Subcutaneous abdominal adipose tissue (tissue), 5 donors: ENCODE measurements around the gene UST.
"Not testable (repeated sequence)": the region's sequence is repeated elsewhere in the genome, so short reads cannot be mapped to it uniquely, and the experiment has no call there.

ENCODE experiments used
- H3K27ac ChIP-seq: one replicate; pipeline ENCODE4 v1.7.0; 2013; ENCODE audit warnings: low read depth, mild to moderate bottlenecking, inconsistent platforms, low read length, moderate library complexity
- H3K27me3 ChIP-seq, 5 donors: one replicate each; pipeline ENCODE4 v1.7.0; 2013; ENCODE audit warnings: low read length in 5 of 5, inconsistent platforms in 1 of 5; ENCODE audit not compliant: control insufficient read depth in 5 of 5, insufficient read depth in 4 of 5
- H3K36me3 ChIP-seq, 5 donors: one replicate each; pipeline ENCODE4 v1.7.0; 2013; ENCODE audit warnings: low read length in 5 of 5; ENCODE audit not compliant: control insufficient read depth in 5 of 5, insufficient read depth in 5 of 5
- H3K4me1 ChIP-seq, 5 donors: one replicate each; pipeline ENCODE4 v1.7.0; 2013; ENCODE audit warnings: low read length in 5 of 5, mild to moderate bottlenecking in 3 of 5, moderate library complexity in 1 of 5; ENCODE audit not compliant: control insufficient read depth in 5 of 5, insufficient read depth in 5 of 5
- H3K4me3 ChIP-seq, 5 donors: one replicate each; pipeline ENCODE4 v1.7.0; 2013; ENCODE audit warnings: low read length in 5 of 5, low read depth in 1 of 5
- H3K9ac ChIP-seq, 5 donors: one replicate each; pipeline ENCODE4 v1.7.0; 2013; ENCODE audit warnings: low read length in 5 of 5, mild to moderate bottlenecking in 4 of 5, moderate library complexity in 3 of 5
- H3K9me3 ChIP-seq, 5 donors: one replicate each; pipeline ENCODE4 v1.7.0; 2013; ENCODE audit warnings: low read length in 5 of 5; ENCODE audit not compliant: control insufficient read depth in 5 of 5
- donor health status: healthy.
- donor health status: healthy.
- donor health status: healthy.
- donor health status: healthy.
- donor health status: healthy.

UST gene

DNA sequence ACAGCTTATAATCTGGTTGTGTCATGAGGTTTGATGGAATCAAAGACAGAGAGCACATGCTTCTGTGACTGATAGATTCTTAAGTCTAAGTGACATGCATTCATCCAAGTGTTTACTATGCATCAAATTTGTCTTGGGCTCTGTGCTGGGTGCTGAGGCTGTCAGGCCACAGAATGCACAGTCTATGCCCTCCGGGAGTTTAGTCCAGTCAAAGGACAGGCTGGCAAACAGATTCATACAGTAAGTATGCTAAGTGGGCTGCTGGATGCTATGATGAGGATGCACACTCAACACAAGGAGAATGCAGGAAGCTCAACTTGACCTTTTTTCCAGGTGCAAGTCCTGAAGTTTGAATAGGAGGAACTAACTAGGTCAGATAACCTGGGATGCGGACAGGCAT, 146.7 kb downstream of the UST start:
- Histone ChIP-seq H3K4me1 (peaks cover 0 to 11% (median 6%) of the 10 kb centered on the region in 5 donors), H3K9ac (no peak overlapping the region), H3K27ac (no peak overlapping the region), H3K9me3 (no peaks in the 10 kb centered on the region), H3K36me3 (no peaks in the 10 kb centered on the region), H3K27me3 (peaks cover 0 to 2% (median 0%) of the 10 kb centered on the region in 5 donors), H3K4me3 (no peak overlapping the region)

DNA sequence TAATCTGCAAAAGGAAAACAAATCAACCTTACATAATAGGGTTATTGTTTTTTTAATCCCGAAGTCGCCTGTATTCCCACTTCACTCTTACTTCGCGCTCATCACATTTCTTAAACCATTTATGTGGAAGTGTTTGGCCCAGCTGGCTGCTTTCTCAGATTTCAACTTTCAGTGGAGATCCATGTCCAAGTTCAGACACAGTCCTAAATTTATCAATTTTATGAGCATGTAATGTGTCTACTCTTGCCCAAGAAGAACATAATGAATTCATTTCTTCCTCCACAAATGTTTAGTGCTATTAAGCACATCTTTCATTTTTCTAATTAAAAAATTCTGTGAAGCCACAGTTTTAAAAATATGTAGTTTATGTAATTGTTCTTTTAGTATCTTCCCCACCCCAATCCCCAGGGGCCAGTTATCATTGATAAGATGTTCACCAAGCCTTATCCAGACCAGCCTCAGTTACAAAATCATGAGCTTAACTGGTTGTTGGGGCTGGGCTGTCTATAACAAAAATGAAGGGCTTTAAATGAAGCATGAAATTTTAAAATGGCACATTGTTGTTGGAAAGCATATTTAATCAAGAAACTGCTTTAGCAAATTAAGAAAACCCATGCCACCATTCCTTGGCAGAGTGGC, 151.7 kb downstream of the UST start:
- H3K4me1 ChIP-seq: peaks cover 0 to 4% (median 0%) of the 10 kb centered on the region in 5 donors
- H3K9ac ChIP-seq: no peak overlapping the region
- H3K9me3 ChIP-seq: no peaks in the 10 kb centered on the region
- no peaks in the 10 kb centered on the region for H3K36me3 ChIP-seq
- H3K4me3 ChIP-seq: no peak overlapping the region
- no peak overlapping the region for H3K27ac ChIP-seq
- peaks cover 0 to 2% (median 0%) of the 10 kb centered on the region in 5 donors for H3K27me3 ChIP-seq

DNA sequence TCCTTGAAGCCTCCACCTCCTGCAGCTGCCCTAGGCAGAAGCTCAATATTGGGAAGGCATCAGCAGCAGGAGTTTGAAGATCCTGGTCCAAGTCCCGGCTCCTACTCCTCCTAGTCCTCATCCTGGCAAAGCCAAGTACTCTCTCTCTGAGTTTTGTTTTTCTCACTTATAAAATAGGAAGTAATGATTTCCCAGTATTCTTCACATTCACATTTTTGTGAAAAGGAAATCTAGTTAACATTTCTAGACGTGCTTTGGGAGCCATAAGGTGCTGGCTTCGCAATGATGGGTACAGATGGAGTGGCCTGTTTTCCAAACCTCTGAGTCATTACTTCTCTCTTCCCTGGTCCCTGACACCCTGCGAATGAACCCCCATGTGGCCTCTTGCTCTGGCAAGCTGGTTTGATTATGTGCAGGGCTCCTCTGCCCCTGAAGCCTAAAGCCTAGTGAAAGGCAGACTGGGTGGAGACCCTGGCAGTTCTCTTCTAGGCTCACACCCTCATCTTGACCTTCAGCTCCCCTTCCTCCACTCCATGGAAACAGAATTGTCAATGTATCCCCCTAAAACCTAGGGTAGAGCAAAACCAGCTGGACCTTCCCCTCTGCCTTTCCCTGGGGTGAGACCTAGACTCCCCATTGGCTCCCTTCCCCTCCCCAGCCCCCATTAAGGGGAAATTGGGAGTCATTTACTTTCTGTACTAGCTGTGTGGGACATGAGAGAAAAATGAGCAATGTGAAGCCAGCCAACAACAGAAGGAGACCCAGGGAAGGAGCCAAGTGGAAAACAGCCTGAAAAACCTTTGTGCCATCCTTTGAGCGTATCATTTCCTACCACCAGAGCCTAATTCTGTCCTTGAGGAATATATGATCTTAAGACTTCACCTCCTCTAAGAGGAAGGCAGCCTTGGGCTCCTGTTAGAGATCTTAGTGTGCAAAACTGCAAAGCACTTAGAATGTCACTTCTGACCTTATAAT, 158.4 kb downstream of the UST start:
- no peak overlapping the region for H3K27ac ChIP-seq

DNA sequence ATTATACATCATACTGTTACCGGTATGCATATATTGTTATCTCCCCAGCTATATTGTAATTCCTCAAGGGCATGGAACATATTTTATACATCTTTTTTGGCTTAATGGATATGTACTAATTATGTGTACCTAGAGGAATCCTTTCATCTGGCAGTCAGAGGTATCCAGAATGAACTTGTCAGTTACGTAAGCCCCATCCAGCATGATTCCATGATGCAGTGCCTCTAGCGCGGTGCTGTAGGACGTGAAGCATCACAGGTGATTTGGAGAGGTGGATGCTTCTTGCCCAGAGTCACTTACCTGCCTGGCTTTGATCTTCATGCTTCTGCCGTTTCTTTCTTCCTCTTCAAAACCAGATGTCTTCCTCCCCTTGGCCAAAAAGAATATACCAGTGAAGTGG, 159.1 kb downstream of the UST start:
- H3K36me3 ChIP-seq: no peaks in the 10 kb centered on the region
- H3K27me3 ChIP-seq: no peaks in the 10 kb centered on the region
- no peak overlapping the region for H3K9ac ChIP-seq
- H3K9me3 ChIP-seq: no peaks in the 10 kb centered on the region
- no peak overlapping the region for H3K27ac ChIP-seq
- H3K4me3 ChIP-seq: no peak overlapping the region
- peaks cover 0 to 2% (median 0%) of the 10 kb centered on the region in 5 donors for H3K4me1 ChIP-seq

More for the DNA sequence above, 158.4 kb downstream of the UST start:
- Histone ChIP-seq H3K4me1 (peaks cover 0 to 2% (median 0%) of the 10 kb centered on the region in 5 donors), H3K9me3 (no peaks in the 10 kb centered on the region), H3K4me3 (no peak overlapping the region), H3K27me3 (no peaks in the 10 kb centered on the region), H3K9ac (no peak overlapping the region), H3K36me3 (no peaks in the 10 kb centered on the region)

DNA sequence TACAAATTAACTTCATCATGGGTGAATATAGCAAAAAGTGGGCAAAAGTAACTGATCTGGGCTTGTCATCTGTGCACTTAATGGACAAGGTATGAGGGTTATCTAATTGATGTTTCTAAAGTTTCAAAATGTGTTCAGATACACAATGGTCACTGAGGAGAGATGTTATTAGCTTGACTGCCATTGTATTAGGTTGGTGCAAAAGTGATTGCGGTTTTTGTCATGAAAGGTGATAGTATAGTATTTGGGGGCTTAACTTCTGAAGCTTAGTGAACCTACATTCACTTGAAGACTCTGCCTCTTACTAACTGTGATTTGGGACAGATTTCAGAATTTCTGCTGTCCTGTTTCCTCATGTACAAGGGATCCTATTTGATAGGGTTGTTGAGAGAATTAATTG, 159.6 kb downstream of the UST start:
- Histone ChIP-seq H3K36me3 (no peaks in the 10 kb centered on the region), H3K27me3 (no peaks in the 10 kb centered on the region), H3K4me1 (peaks cover 0 to 2% (median 0%) of the 10 kb centered on the region in 5 donors), H3K4me3 (no peak overlapping the region), H3K9me3 (no peaks in the 10 kb centered on the region), H3K9ac (no peak overlapping the region), H3K27ac (no peak overlapping the region)

DNA sequence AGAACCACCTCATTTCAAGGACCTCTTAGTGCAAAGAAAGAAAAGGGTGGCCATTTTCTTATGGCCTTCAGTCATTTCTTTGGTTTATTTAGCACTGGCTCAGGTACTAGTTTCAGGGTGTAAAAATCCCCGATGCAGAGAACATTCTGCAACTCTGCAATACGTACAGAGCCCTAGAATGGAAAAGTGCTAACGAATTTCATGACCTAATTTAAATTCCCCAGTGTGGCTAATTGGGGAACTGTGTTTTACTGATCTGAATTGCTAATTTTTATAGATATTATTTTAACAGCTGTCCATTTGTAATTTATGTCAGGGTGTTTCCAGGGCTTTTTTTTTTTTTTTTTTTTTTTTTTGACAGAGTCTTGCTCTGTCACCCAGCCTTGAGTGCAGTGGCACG, 160.7 kb downstream of the UST start:
- no peaks in the 10 kb centered on the region for H3K36me3 ChIP-seq
- no peak overlapping the region for H3K27ac ChIP-seq
- H3K9me3 ChIP-seq: no peaks in the 10 kb centered on the region
- H3K4me1 ChIP-seq: peaks cover 0 to 2% (median 0%) of the 10 kb centered on the region in 5 donors
- H3K9ac ChIP-seq: no peak overlapping the region
- H3K27me3 ChIP-seq: no peaks in the 10 kb centered on the region
- no peak overlapping the region for H3K4me3 ChIP-seq

DNA sequence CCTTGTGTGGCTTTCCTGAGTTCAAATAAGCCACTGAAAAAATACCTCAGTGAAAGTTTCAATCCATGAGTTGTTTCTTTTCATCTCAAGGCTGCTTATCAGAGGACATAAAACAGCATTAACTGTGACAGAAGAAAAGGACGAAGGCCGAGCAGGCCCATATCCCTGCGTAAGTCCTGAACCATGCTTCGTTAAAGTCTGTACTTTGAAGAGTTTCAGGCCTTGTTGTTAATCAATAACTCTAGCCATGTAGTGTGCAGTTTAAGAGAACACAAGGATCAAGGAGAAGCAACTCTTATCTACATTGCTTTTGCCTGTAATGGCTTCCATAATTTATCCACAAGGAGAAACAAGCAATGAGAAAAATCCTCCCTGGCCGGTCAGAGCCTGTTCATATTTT, 165.4 kb downstream of the UST start:
- H3K4me1 ChIP-seq: no peaks in the 10 kb centered on the region
- no peaks in the 10 kb centered on the region for H3K36me3 ChIP-seq
- no peak overlapping the region for H3K27ac ChIP-seq
- H3K4me3 ChIP-seq: no peak overlapping the region
- H3K27me3 ChIP-seq: no peaks in the 10 kb centered on the region
- H3K9me3 ChIP-seq: peaks cover 0 to 7% (median 4%) of the 10 kb centered on the region in 5 donors
- no peak overlapping the region for H3K9ac ChIP-seq

DNA sequence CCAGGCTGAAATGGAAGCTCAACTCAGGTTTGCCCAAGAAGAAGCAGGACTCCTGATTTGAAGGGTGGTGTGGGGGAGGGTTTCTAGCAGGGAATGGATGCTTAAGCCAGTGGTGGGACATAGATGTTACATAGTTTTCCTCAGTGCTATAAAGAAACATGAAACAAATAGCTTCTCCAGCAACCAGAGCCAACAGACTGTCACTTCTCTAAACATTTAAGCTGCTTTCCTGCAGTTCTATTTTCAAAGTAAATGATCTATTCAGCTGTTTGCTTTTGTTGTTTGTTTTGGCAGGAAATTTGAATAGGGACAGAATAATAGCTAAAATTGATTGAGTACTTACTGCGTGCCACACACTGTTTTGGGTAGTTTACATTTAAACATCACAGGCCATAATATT, 169.0 kb downstream of the UST start:
- Histone ChIP-seq H3K27me3 (no peaks in the 10 kb centered on the region), H3K9ac (no peak overlapping the region), H3K36me3 (no peaks in the 10 kb centered on the region), H3K4me3 (no peak overlapping the region), H3K27ac (no peak overlapping the region), H3K9me3 (peaks cover 0 to 14% (median 10%) of the 10 kb centered on the region in 5 donors), H3K4me1 (no peaks in the 10 kb centered on the region)

DNA sequence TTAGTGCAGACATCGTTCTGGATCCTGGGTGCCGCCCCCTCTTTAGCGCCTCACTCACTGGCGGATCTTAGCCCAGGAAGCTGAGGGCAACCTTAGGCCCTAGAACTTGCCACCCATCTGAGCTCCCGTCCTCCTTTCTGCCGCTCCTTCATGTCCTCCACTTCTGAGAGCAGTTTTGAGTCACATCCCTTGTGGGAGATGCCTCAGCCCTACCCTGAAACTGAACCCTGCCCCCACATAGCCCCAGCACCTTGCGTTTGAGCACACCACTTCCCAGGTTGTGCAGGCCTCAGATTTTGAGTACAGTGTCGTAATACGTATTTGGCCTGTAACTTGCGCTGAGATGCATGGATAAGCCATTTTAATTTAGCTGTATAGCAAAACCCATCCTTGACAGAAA, 169.7 kb downstream of the UST start:
- not testable (repeated sequence) for H3K27me3 ChIP-seq, H3K27ac ChIP-seq, H3K36me3 ChIP-seq, H3K4me3 ChIP-seq, H3K4me1 ChIP-seq, H3K9ac ChIP-seq
- H3K9me3 ChIP-seq: peaks cover 0 to 14% (median 10%) of the 10 kb centered on the region in 5 donors
